Naive thymus-derived CD4-positive, alpha-beta T cell (primary cell): Measurements from ENCODE around the gene GRM2. TPM values are rescaled to one million over a fixed set of nuclear protein-coding genes. Genes with fewer than 3 reads are reported as not detected.

Experiments used
- ATAC-seq: fragments of 150-1000 bp; cut with Tn5 transposase; 2 replicates; pipeline ENCODE4 v1.10.0; 2021; ENCODE audit warnings: mild to moderate bottlenecking, moderate library complexity
- CTCF ChIA-PET: fragments of 350-600 bp; sonication (Branson Sonifier 250); formaldehyde crosslinking; loops from one replicate; lab custom pipeline; 2021; ENCODE audit warnings: antibody characterized with exemption; lab: Charles Lee
- POLR2A ChIA-PET: fragments of 350-600 bp; sonication (Branson Sonifier 250); formaldehyde crosslinking; loops from one replicate; lab custom pipeline; 2021; ENCODE audit warnings: antibody characterized with exemption, inconsistent platforms; lab: Charles Lee
- DNase-seq, 9 donors: peaks; one replicate each; pipeline versions ENCODE4 v3.0.0 to v3.0.0-alpha.2; 2020 to 2022; ENCODE audit warnings: mixed read lengths in 1 of 9
- H3K27ac ChIP-seq: one replicate; pipeline ENCODE4 v1.7.0; 2013; ENCODE audit warnings: mild to moderate bottlenecking, low read depth, low read length, moderate library complexity
- H3K27me3 ChIP-seq, 2 donors: one replicate each; pipeline ENCODE4 v1.7.0; 2013; ENCODE audit warnings: low read length in 2 of 2, mild to moderate bottlenecking in 2 of 2, moderate library complexity in 2 of 2; ENCODE audit not compliant: control insufficient read depth in 2 of 2, insufficient read depth in 2 of 2
- H3K36me3 ChIP-seq, 3 experiments: 1 replicate in 2 of 3; 2 replicates in 1 of 3; pipeline ENCODE4 v1.7.0; 2013; ENCODE audit warnings: low read length in 3 of 3, mild to moderate bottlenecking in 3 of 3, moderate library complexity in 1 of 3; ENCODE audit not compliant: insufficient read depth in 3 of 3, control insufficient read depth in 2 of 3
- H3K4me1 ChIP-seq, 2 donors: one replicate each; pipeline ENCODE4 v1.7.0; 2013; ENCODE audit warnings: low read length in 2 of 2, mild to moderate bottlenecking in 2 of 2, moderate library complexity in 1 of 2; ENCODE audit not compliant: control insufficient read depth in 2 of 2, insufficient read depth in 2 of 2
- H3K4me3 ChIP-seq: 2 replicates; pipeline ENCODE4 v1.7.0; 2013; ENCODE audit warnings: mild to moderate bottlenecking, low read length
- H3K9me3 ChIP-seq, 3 experiments: 1 replicate in 2 of 3; 2 replicates in 1 of 3; pipeline ENCODE4 v1.7.0; 2013; ENCODE audit warnings: low read length in 3 of 3; ENCODE audit not compliant: control insufficient read depth in 2 of 3
- H3K27ac Mint-ChIP-seq, 9 donors: one replicate each; pipeline ENCODE4 v1.8.0; 2020 to 2022; ENCODE audit warnings: mixed read lengths in 9 of 9, mild to moderate bottlenecking in 8 of 9, moderate library complexity in 5 of 9, inconsistent platforms in 2 of 9
- H3K27me3 Mint-ChIP-seq, 5 donors: one replicate each; pipeline ENCODE4 v1.8.0; 2021 to 2022; ENCODE audit warnings: mixed read lengths in 5 of 5, mild to moderate bottlenecking in 1 of 5
- H3K36me3 Mint-ChIP-seq, 5 donors: one replicate each; pipeline ENCODE4 v1.8.0; 2020 to 2022; ENCODE audit warnings: mixed read lengths in 5 of 5, mild to moderate bottlenecking in 3 of 5, inconsistent platforms in 1 of 5
- H3K4me1 Mint-ChIP-seq, 7 donors: one replicate each; pipeline ENCODE4 v1.8.0; 2020 to 2022; ENCODE audit warnings: mixed read lengths in 7 of 7, mild to moderate bottlenecking in 3 of 7, inconsistent platforms in 1 of 7
- H3K4me3 Mint-ChIP-seq, 10 donors: one replicate each; pipeline ENCODE4 v1.8.0; 2020 to 2022; ENCODE audit warnings: mild to moderate bottlenecking in 10 of 10, mixed read lengths in 10 of 10, moderate library complexity in 6 of 10, inconsistent platforms in 2 of 10
- H3K9me3 Mint-ChIP-seq, 11 donors: one replicate each; pipeline ENCODE4 v1.8.0; 2020 to 2022; ENCODE audit warnings: mixed read lengths in 11 of 11, mild to moderate bottlenecking in 4 of 11, inconsistent platforms in 1 of 11, moderate library complexity in 1 of 11
- intact Hi-C, 2 donors: fragments of 100-400 bp; cut with micrococcal nuclease; formaldehyde crosslinking; loops; one replicate each; pipeline ENCODE4 v1.15.1; 2023
- polyA plus RNA-seq, 2 donors: library from polyadenylated mRNA; unstranded; fragments of 300-500 nt; fragmentation: Illumina TruSeq; gene quantifications; one replicate each; pipeline ENCODE4 v1.2.3, GENCODE V29; 2021
- total RNA-seq, 6 experiments: library from RNA in 5 of 6; stranded (reverse) in 5 of 6; gene quantifications; 1 replicate in 5 of 6; 2 replicates in 1 of 6; pipeline ENCODE4 v1.2.3 and lab custom pipeline; 2021 to 2026

GRM2 gene
- total and polyA plus RNA-seq, 7 experiments from 2014 or later = 0.14 to 5.1 (median 3.0) TPM; not detected in 1

DNA sequence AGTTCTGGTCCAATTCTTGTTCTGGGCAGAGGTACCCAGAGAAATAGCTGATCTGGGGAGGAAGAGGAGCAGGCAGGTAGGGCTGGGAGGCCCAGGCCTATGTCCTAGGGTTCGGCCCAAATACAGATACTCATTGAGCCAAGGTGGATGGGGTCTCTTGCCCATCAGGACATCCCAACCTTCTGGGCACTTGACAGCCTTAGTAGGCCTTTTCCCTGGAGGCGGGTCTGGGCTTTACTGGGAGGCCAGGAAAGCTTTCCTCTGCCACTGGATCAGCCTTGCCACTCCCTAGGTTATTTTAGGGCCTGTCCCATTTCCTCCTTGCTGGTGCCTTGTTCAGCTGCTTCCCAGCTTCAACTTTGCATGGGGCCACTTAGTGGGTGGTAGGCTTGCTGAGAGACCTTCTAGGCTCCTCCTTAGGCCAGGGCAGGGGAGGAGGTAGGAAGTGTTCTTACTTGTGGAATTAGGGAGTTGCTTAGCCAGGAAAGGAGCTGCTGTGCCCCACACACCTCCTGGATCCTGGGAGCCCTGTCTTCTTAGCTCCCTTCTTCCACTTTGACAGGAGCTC is 26.1 kb upstream of the GRM2 start:
- ATAC-seq (no peak), DNase-seq (no peak)
- Mint-ChIP-seq H3K9me3 (peaks cover 0 to 2% (median 0%) of the 10 kb centered on the region in 11 donors), H3K27ac (peak overlapping the region; percentile 57 to 95 (median 84)), H3K27me3 (no peaks in the 10 kb centered on the region), H3K4me3 (peak overlapping the region; percentile 53 to 91 (median 73)), H3K36me3 (peaks cover 6 to 38% (median 14%) of the 10 kb centered on the region in 5 donors), H3K4me1 (peaks cover 75 to 100% (median 97%) of the 10 kb centered on the region in 7 donors)
- H3K27me3 ChIP-seq = no peaks in the 10 kb centered on the region
- CTCF ChIA-PET = interaction anchor here (0.9 to 7.9 kb wide), 7 partner anchors 11 to 292 kb away, joined by 3 to 137 read pairs (median 6); partner anchors contain the start of genes DCAF1 and TEX264
- POLR2A ChIA-PET = interaction anchor here (0.5 to 5.6 kb wide), 8 partner anchors 9 to 291 kb away, joined by 3 to 66 read pairs (median 6); partner anchors contain the start of genes DCAF1 and TEX264
- H3K4me1 ChIP-seq = peaks cover 76 to 81% of the 10 kb centered on the region in 2 donors
- intact Hi-C loops = loop anchor here in 1 of 2 donors (10.0 kb wide), 1 partner anchor 854 kb away; the partner anchor contains the start of genes NT5DC2 and UQCC5
- peak overlapping the region; percentile 46 for H3K4me3 ChIP-seq
- peak overlapping the region; percentile 63 for H3K27ac ChIP-seq
- peaks cover 0 to 36% (median 0%) of the 10 kb centered on the region in 3 experiments for H3K36me3 ChIP-seq
- H3K9me3 ChIP-seq = no peaks in the 10 kb centered on the region

DNA sequence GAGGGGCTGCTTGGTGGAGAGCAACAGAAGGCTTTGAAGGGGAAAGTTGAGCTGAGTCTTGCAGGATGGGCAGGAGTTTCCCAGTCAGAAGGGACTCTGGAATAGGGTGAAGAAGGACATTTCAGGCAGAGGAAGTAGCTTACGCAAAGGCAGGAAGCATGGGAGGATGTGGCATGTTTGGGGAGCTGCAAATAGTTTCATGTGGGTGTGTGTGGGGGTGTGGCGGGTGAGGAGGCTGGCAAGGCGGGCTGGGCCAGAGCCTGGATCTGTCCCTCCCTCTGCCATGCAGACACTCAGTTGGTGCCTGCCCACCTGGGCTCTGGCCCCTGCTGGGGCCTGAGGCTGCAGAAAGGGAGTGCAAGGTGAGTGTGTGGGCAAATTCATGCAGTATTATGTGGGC is 25.4 kb upstream of the GRM2 start:
- POLR2A ChIA-PET = interaction anchor here (1.0 to 5.6 kb wide), 8 partner anchors 10 to 292 kb away, joined by 3 to 66 read pairs (median 6); partner anchors contain the start of genes DCAF1 and TEX264
- intact Hi-C loops = loop anchor here in 1 of 2 donors (10.0 kb wide), 1 partner anchor 853 kb away; the partner anchor contains the start of genes NT5DC2 and UQCC5
- Histone ChIP-seq H3K9me3 (no peaks in the 10 kb centered on the region), H3K4me1 (peaks cover 78 to 83% of the 10 kb centered on the region in 2 donors), H3K4me3 (peak overlapping the region; percentile 46), H3K27ac (peak overlapping the region; percentile 63), H3K27me3 (no peaks in the 10 kb centered on the region), H3K36me3 (peaks cover 0 to 29% (median 0%) of the 10 kb centered on the region in 3 experiments)
- H3K4me3 Mint-ChIP-seq = peak overlapping the region; percentile 53 to 91 (median 73)
- peak overlapping the region; percentile 57 to 95 (median 84) for H3K27ac Mint-ChIP-seq
- ATAC-seq = peak; percentile 62
- peaks cover 75 to 100% (median 97%) of the 10 kb centered on the region in 7 donors for H3K4me1 Mint-ChIP-seq
- DNase-seq = peak; percentile 20 to 63 (median 56)
- H3K9me3 Mint-ChIP-seq = peaks cover 0 to 2% (median 0%) of the 10 kb centered on the region in 11 donors
- CTCF ChIA-PET = interaction anchor here (0.5 to 7.9 kb wide), 9 partner anchors 12 to 540 kb away, joined by 3 to 137 read pairs (median 6); partner anchors contain the start of genes DCAF1 and TEX264
- H3K27me3 Mint-ChIP-seq = no peaks in the 10 kb centered on the region
- H3K36me3 Mint-ChIP-seq = peaks cover 6 to 42% (median 7%) of the 10 kb centered on the region in 5 donors

GRCh38 chr3:51682079-51682478 is 24.8 kb upstream of the GRM2 start:
- ChIA-PET CTCF (interaction anchor here (0.5 to 7.9 kb wide), 11 partner anchors 8 to 293 kb away, joined by 3 to 137 read pairs (median 6); partner anchors contain the start of genes DCAF1 and TEX264), POLR2A (interaction anchor here (1.0 to 5.6 kb wide), 7 partner anchors 10 to 293 kb away, joined by 3 to 66 read pairs (median 7); partner anchors contain the start of genes DCAF1 and TEX264)
- Histone ChIP-seq H3K36me3 (peaks cover 0 to 23% (median 0%) of the 10 kb centered on the region in 3 experiments), H3K27me3 (no peaks in the 10 kb centered on the region), H3K4me3 (peak overlapping the region; percentile 46), H3K9me3 (no peaks in the 10 kb centered on the region), H3K27ac (peak overlapping the region; percentile 63), H3K4me1 (peaks cover 85 to 89% of the 10 kb centered on the region in 2 donors)
- H3K9me3 Mint-ChIP-seq = peaks cover 0 to 2% (median 0%) of the 10 kb centered on the region in 11 donors
- H3K27ac Mint-ChIP-seq = peak overlapping the region; percentile 42 to 95 (median 84)
- peak overlapping the region; percentile 53 to 91 (median 73) for H3K4me3 Mint-ChIP-seq
- peak; percentile 35 to 83 (median 76) for DNase-seq
- peaks cover 80 to 100% (median 97%) of the 10 kb centered on the region in 7 donors for H3K4me1 Mint-ChIP-seq
- H3K27me3 Mint-ChIP-seq = no peaks in the 10 kb centered on the region
- ATAC-seq = peak; percentile 86
- peaks cover 4 to 44% (median 9%) of the 10 kb centered on the region in 5 donors for H3K36me3 Mint-ChIP-seq
- intact Hi-C loops = loop anchor here (1.0 to 10.0 kb wide), 7 partner anchors 11 to 853 kb away; partner anchors contain the start of genes RBM15B (in 2 of the 2), TEX264 (in 2 of the 2), NT5DC2 (in 1 of the 2) and UQCC5 (in 1 of the 2)

- Histone ChIP-seq H3K9me3 (no peaks in the 10 kb centered on the region), H3K27ac (no peak overlapping the region), H3K4me3 (no peak overlapping the region), H3K27me3 (no peaks in the 10 kb centered on the region), H3K36me3 (peaks cover 0 to 28% (median 0%) of the 10 kb centered on the region in 3 experiments), H3K4me1 (peaks cover 89 to 92% of the 10 kb centered on the region in 2 donors)
- DNase-seq = no peak
- H3K27me3 Mint-ChIP-seq = no peaks in the 10 kb centered on the region
- peaks cover 4 to 46% (median 9%) of the 10 kb centered on the region in 5 donors for H3K36me3 Mint-ChIP-seq
- H3K4me3 Mint-ChIP-seq = peak overlapping the region in 8 of 10 donors; percentile 69 to 91 (median 73)
- peaks cover 84 to 100% (median 98%) of the 10 kb centered on the region in 7 donors for H3K4me1 Mint-ChIP-seq
- ChIA-PET POLR2A (interaction anchor here (1.0 to 5.6 kb wide), 5 partner anchors 11 to 293 kb away, joined by 3 to 66 read pairs (median 8); partner anchors contain the start of genes DCAF1 and TEX264), CTCF (interaction anchor here (0.8 to 7.9 kb wide), 10 partner anchors 8 to 293 kb away, joined by 3 to 137 read pairs (median 6); partner anchors contain the start of genes DCAF1 and TEX264)
- H3K27ac Mint-ChIP-seq = peak overlapping the region; percentile 16 to 95 (median 81)
- intact Hi-C loops = loop anchor here (1.0 to 10.0 kb wide), 7 partner anchors 11 to 852 kb away; partner anchors contain the start of genes RBM15B (in 2 of the 2), TEX264 (in 2 of the 2), NT5DC2 (in 1 of the 2) and UQCC5 (in 1 of the 2)
- H3K9me3 Mint-ChIP-seq = peaks cover 0 to 2% (median 0%) of the 10 kb centered on the region in 11 donors
- ATAC-seq = no peak
Measured at GRCh38 chr3:51682526-51682925, 24.3 kb upstream of the GRM2 start.

- H3K4me1 ChIP-seq = peaks cover 92 to 94% of the 10 kb centered on the region in 2 donors
- H3K27me3 Mint-ChIP-seq = no peaks in the 10 kb centered on the region
- no peak overlapping the region for H3K4me3 ChIP-seq
- ChIA-PET POLR2A (interaction anchor here (1.2 to 5.6 kb wide), 3 partner anchors 9 to 182 kb away, joined by 3 to 49 read pairs (median 8); partner anchors contain the start of gene DCAF1), CTCF (interaction anchor here (1.0 to 7.9 kb wide), 5 partner anchors 14 to 294 kb away, joined by 3 to 137 read pairs (median 6); partner anchors contain the start of gene TEX264)
- no peak for DNase-seq
- H3K36me3 Mint-ChIP-seq = peaks cover 4 to 51% (median 9%) of the 10 kb centered on the region in 5 donors
- peak overlapping the region; percentile 24 for H3K27ac ChIP-seq
- no peaks in the 10 kb centered on the region for H3K27me3 ChIP-seq
- H3K9me3 ChIP-seq = no peaks in the 10 kb centered on the region
- peak overlapping the region in 8 of 9 donors; percentile 10 to 96 (median 81) for H3K27ac Mint-ChIP-seq
- peaks cover 0 to 2% (median 0%) of the 10 kb centered on the region in 11 donors for H3K9me3 Mint-ChIP-seq
- peak overlapping the region in 5 of 10 donors; percentile 17 to 85 (median 34) for H3K4me3 Mint-ChIP-seq
- ATAC-seq = no peak
- intact Hi-C loops = loop anchor here in 1 of 2 donors (10.0 kb wide), 1 partner anchor 851 kb away; the partner anchor contains the start of genes NT5DC2 and UQCC5
- peaks cover 0 to 35% (median 0%) of the 10 kb centered on the region in 3 experiments for H3K36me3 ChIP-seq
- H3K4me1 Mint-ChIP-seq = peaks cover 83 to 100% (median 98%) of the 10 kb centered on the region in 7 donors
Measured at GRCh38 chr3:51683566-51683965, 23.3 kb upstream of the GRM2 start.
